NT2/D1 (cell line): ENCODE results near the gene RCCD1.

Experiments
- SUZ12 ChIP-seq: IDR thresholded peaks from 2 replicates; pipeline ENCODE4 v1.6.1; 2011; ENCODE audit not compliant: insufficient read length, insufficient read depth; ENCODE audit errors: extremely low read depth
- YY1 ChIP-seq: IDR thresholded peaks from 2 replicates; pipeline ENCODE4 v1.6.1; 2011; ENCODE audit not compliant: insufficient read length, insufficient read depth
- ZNF274 ChIP-seq: IDR thresholded peaks from 2 replicates; pipeline ENCODE4 v1.6.1; 2011; ENCODE audit warnings: mild to moderate bottlenecking, low read depth, low read length

DNA sequence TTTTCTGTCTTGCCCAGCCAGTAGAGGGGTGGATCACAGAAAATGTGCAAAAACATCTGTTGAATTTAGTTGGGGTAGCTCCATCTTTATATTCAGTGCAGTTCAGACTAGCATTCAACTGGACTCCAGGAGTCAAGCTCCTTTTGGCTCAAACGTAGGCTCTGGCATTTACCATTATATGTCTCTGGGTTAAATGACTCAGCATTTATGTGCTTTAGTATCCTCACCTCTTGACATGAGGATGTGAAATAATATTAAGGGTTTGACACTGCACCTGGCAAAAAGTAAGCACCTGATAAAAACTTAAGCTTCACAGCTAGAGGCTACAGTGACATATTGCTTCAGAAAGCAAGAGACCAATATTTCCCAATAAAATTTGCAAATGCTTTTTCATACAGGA lies 24.9 kb downstream of the RCCD1 start:
- TF ChIP-seq YY1 (no peak), ZNF274 (no peak), SUZ12 (no peak)
